ENCODE results near the gene HCK. TPM values are rescaled to one million over a fixed set of nuclear protein-coding genes. Genes with fewer than 3 reads are reported as not detected.

HCK gene
- total and polyA plus RNA-seq, 4 donors: 18.5 to 304 (median 61.2) TPM

DNA sequence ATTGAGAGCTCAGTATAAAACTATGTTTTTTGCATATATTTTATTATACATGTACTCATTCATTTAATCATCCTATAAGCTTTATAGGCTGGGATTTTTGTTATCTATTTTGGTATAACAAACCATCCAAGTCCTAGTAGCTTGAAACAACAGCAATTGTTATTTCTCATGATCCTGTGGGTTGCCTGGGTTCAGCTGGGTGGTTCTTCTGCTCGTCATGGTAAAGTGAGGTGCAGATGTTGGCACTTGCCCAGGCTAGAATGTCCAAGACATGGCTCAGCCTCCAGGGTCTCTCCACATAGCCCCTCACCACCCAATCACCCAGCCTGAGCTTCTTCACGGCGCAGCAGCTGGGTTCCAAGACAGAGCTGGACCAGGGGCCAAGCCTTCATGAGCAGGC lies 36.7 kb downstream of the HCK start:
- WGBS, 2 donors: 93% methylated on average over 3 of the region's 3 CpGs

GRCh38 chr20:32089637-32090362 lies 37.8 kb downstream of the HCK start:
- 70 to 85% methylated on average over 5 of the region's 5 CpGs for WGBS, 2 donors
- DNase-seq (no peak), ATAC-seq (ENCODE audit: insufficient read depth, low FRiP score) (no peak)
- TF ChIP-seq CTCF (IDR thresholded peaks at IDR 0.05; ENCODE audit: control extremely low read depth, extremely low read depth): no peak
- H3K36me3 ChIP-seq (ENCODE audit: control insufficient read depth in 4 of 4, insufficient read depth in 4 of 4, low read length in 4 of 4): peaks cover 0 to 3% (median 0%) of the 10 kb centered on the region in 4 donors
- peaks cover 0 to 4% (median 0%) of the 10 kb centered on the region in 4 donors for H3K9me3 ChIP-seq (ENCODE audit: control insufficient read depth in 4 of 4, insufficient read depth in 3 of 4, low read length in 3 of 4)
- no peak overlapping the region for H3K9ac ChIP-seq (ENCODE audit: insufficient read depth in 1 of 2, low read length in 2 of 2)
- H3K4me1 ChIP-seq (ENCODE audit: control insufficient read depth in 5 of 5, insufficient read depth in 5 of 5, low read length in 5 of 5): no peaks in the 10 kb centered on the region
- no peak overlapping the region for H3K27ac ChIP-seq (ENCODE audit: low read depth in 1 of 2, low read length in 1 of 2)
- peaks cover 0 to 3% (median 0%) of the 10 kb centered on the region in 3 donors for H3K27me3 ChIP-seq (ENCODE audit: control insufficient read depth in 3 of 3, insufficient read depth in 3 of 3, low read length in 2 of 3)
- no peak overlapping the region for H3K4me3 ChIP-seq

More for the DNA sequence above, 36.7 kb downstream of the HCK start:
- Histone ChIP-seq H3K27me3 (ENCODE audit: control insufficient read depth in 3 of 3, insufficient read depth in 3 of 3, low read length in 2 of 3) (no peaks in the 10 kb centered on the region), H3K36me3 (ENCODE audit: control insufficient read depth in 4 of 4, insufficient read depth in 4 of 4, low read length in 4 of 4) (peaks cover 0 to 3% (median 0%) of the 10 kb centered on the region in 4 donors), H3K4me3 (no peak overlapping the region), H3K9me3 (ENCODE audit: control insufficient read depth in 4 of 4, insufficient read depth in 3 of 4, low read length in 3 of 4) (peaks cover 0 to 4% (median 0%) of the 10 kb centered on the region in 4 donors), H3K4me1 (ENCODE audit: control insufficient read depth in 5 of 5, insufficient read depth in 5 of 5, low read length in 5 of 5) (no peaks in the 10 kb centered on the region), H3K9ac (ENCODE audit: insufficient read depth in 1 of 2, low read length in 2 of 2) (no peak overlapping the region), H3K27ac (ENCODE audit: low read depth in 1 of 2, low read length in 1 of 2) (no peak overlapping the region)
- no peak for DNase-seq
- ATAC-seq (ENCODE audit: insufficient read depth, low FRiP score): no peak
- TF ChIP-seq CTCF (IDR thresholded peaks at IDR 0.05; ENCODE audit: control extremely low read depth, extremely low read depth): no peak

- WGBS, 2 donors: 2 to 4% methylated on average over 7 of the region's 7 CpGs
- Histone ChIP-seq H3K4me3 (no peak overlapping the region), H3K27me3 (ENCODE audit: control insufficient read depth in 3 of 3, insufficient read depth in 3 of 3, low read length in 2 of 3) (peaks cover 0 to 3% (median 0%) of the 10 kb centered on the region in 3 donors), H3K27ac (ENCODE audit: low read depth in 1 of 2, low read length in 1 of 2) (no peak overlapping the region), H3K4me1 (ENCODE audit: control insufficient read depth in 5 of 5, insufficient read depth in 5 of 5, low read length in 5 of 5) (no peaks in the 10 kb centered on the region), H3K9me3 (ENCODE audit: control insufficient read depth in 4 of 4, insufficient read depth in 3 of 4, low read length in 3 of 4) (peaks cover 0 to 4% (median 0%) of the 10 kb centered on the region in 4 donors), H3K36me3 (ENCODE audit: control insufficient read depth in 4 of 4, insufficient read depth in 4 of 4, low read length in 4 of 4) (peaks cover 0 to 3% (median 0%) of the 10 kb centered on the region in 4 donors), H3K9ac (ENCODE audit: insufficient read depth in 1 of 2, low read length in 2 of 2) (no peak overlapping the region)
- DNase-seq (peak; percentile 76 to 79 (median 77)), ATAC-seq (ENCODE audit: insufficient read depth, low FRiP score) (peak; percentile 83)
- TF ChIP-seq CTCF (IDR thresholded peaks at IDR 0.05; ENCODE audit: control extremely low read depth, extremely low read depth): peak; percentile 67
Observed at GRCh38 chr20:32091888-32092346, 39.9 kb downstream of the HCK start.

All from lung (tissue), 12 donors.